AG04450 (cell line): ENCODE results near the gene MAL. TPM values are rescaled to one million over a fixed set of nuclear protein-coding genes. Genes with fewer than 3 reads are reported as not detected.

Experiments used
- CTCF ChIA-PET: fragments of 300-600, 350-600 bp; formaldehyde crosslinking; extraction: SDS; loops from one replicate; lab custom pipeline; 2022; ENCODE audit warnings: antibody characterized with exemption, inconsistent platforms; lab: Charles Lee
- POLR2A ChIA-PET: fragments of 350-600 bp; formaldehyde crosslinking; extraction: SDS; loops from one replicate; lab custom pipeline; 2021; ENCODE audit warnings: antibody characterized with exemption, inconsistent platforms; lab: Yijun Ruan, JAX
- DNase-seq: peaks from one replicate; pipeline ENCODE4 v3.0.0-alpha.2; 2011; ENCODE audit warnings: low read depth, low spot score
- H3K27ac ChIP-seq: one replicate; pipeline ENCODE4 v1.5.1; 2012; ENCODE audit warnings: low read depth, low read length, control low read depth
- H3K27me3 ChIP-seq: one replicate; pipeline ENCODE4 v1.6.0; 2012; ENCODE audit warnings: low read length; ENCODE audit not compliant: control insufficient read depth, insufficient read depth
- H3K4me3 ChIP-seq: 2 replicates; pipeline ENCODE4 v1.5.1; 2011; ENCODE audit warnings: mild to moderate bottlenecking, low read depth, low read length, control low read depth
- H3K9me3 ChIP-seq: 2 replicates; pipeline ENCODE4 v1.5.1; 2012; ENCODE audit warnings: low read length; ENCODE audit not compliant: control insufficient read depth, insufficient read depth
- CTCF ChIP-seq: IDR thresholded peaks from 2 replicates; pipeline ENCODE4 v1.5.1; 2011; ENCODE audit warnings: low read depth, low read length, control low read depth, inconsistent platforms
- polyA plus RNA-seq: library from polyadenylated mRNA; depleted of rRNA; stranded (reverse); fragments of >200 nt; gene quantifications from 2 replicates; pipeline ENCODE4 v1.2.3, GENCODE V29; 2011

MAL gene
- polyA plus RNA-seq, 1 experiment, result not detected

- no peak for DNase-seq
Measured at GRCh38 chr2:94980406-94980805, 45.1 kb upstream of the MAL start.

GRCh38 chr2:94982156-94982555, 43.4 kb upstream of the MAL start:
- no peak for DNase-seq
- H3K9me3 ChIP-seq, result no peaks in the 10 kb centered on the region; the same call in 1 of the 2 replicates
- CTCF ChIA-PET, result interaction anchor here (1.4 kb wide), 1 partner anchor 133 kb away, joined by 5 read pairs; no protein-coding TSS in a partner anchor
- H3K27me3 ChIP-seq, result no peaks in the 10 kb centered on the region
- no peak overlapping the region for H3K4me3 ChIP-seq
- H3K27ac ChIP-seq, result no peak overlapping the region
- POLR2A ChIA-PET, result no interaction called here
- TF ChIP-seq CTCF, result no peak

More at GRCh38 chr2:94980406-94980805, 45.1 kb upstream of the MAL start:
- Histone ChIP-seq H3K4me3 (no peak overlapping the region), H3K9me3 (no peaks in the 10 kb centered on the region; the same call in 1 of the 2 replicates), H3K27me3 (no peaks in the 10 kb centered on the region), H3K27ac (no peak overlapping the region)
- ChIA-PET CTCF (no interaction called here), POLR2A (no interaction called here)
- TF ChIP-seq CTCF, result no peak

GRCh38 chr2:94982675-94983074, 42.8 kb upstream of the MAL start:
- POLR2A ChIA-PET, result no interaction called here
- no peaks in the 10 kb centered on the region; the same call in 1 of the 2 replicates for H3K9me3 ChIP-seq
- H3K27me3 ChIP-seq, result no peaks in the 10 kb centered on the region
- no peak overlapping the region for H3K4me3 ChIP-seq
- CTCF ChIA-PET, result interaction anchor here (1.2 to 1.4 kb wide), 2 partner anchors 26 to 133 kb away, joined by 5 read pairs; no protein-coding TSS in a partner anchor
- no peak for TF ChIP-seq CTCF
- DNase-seq, result no peak
- H3K27ac ChIP-seq, result no peak overlapping the region

- DNase-seq, result no peak
- ChIA-PET CTCF (interaction anchor here (1.1 to 3.0 kb wide), 6 partner anchors 13 to 137 kb away, joined by 4 to 21 read pairs (median 5); partner anchors contain the start of gene MRPS5), POLR2A (no interaction called here)
- no peaks in the 10 kb centered on the region; the same call in 1 of the 2 replicates for H3K9me3 ChIP-seq
- no peak overlapping the region for H3K4me3 ChIP-seq
- no peaks in the 10 kb centered on the region for H3K27me3 ChIP-seq
- no peak for TF ChIP-seq CTCF
- H3K27ac ChIP-seq, result no peak overlapping the region
Measured at GRCh38 chr2:94984964-94985575, 40.4 kb upstream of the MAL start.

GRCh38 chr2:94985636-94986035, 39.9 kb upstream of the MAL start:
- no peak for DNase-seq
- TF ChIP-seq CTCF, result no peak
- Histone ChIP-seq H3K9me3 (no peaks in the 10 kb centered on the region), H3K4me3 (no peak overlapping the region), H3K27me3 (no peaks in the 10 kb centered on the region), H3K27ac (no peak overlapping the region)
- CTCF ChIA-PET, result interaction anchor here (0.9 to 3.0 kb wide), 12 partner anchors 7 to 360 kb away, joined by 3 to 21 read pairs (median 4); partner anchors contain the start of gene MRPS5
- POLR2A ChIA-PET, result no interaction called here
